HG03442 (cell line): ENCODE measurements around the gene PTCRA.
"Not testable (repeated sequence)": the region's sequence is repeated elsewhere in the genome, so short reads cannot be mapped to it uniquely, and the experiment has no call there.

Experiments
- ATAC-seq: cut with Tn5 transposase; IDR thresholded peaks from one replicate; pipeline ENCODE4 v1.9.1; 2021; ENCODE audit warnings: mild to moderate bottlenecking, moderate library complexity; ENCODE audit not compliant: unreplicated experiment

The PTCRA gene

GRCh38 chr6:42902429-42903263 is 13.2 kb upstream of the PTCRA start:
- not testable (repeated sequence) for ATAC-seq

DNA sequence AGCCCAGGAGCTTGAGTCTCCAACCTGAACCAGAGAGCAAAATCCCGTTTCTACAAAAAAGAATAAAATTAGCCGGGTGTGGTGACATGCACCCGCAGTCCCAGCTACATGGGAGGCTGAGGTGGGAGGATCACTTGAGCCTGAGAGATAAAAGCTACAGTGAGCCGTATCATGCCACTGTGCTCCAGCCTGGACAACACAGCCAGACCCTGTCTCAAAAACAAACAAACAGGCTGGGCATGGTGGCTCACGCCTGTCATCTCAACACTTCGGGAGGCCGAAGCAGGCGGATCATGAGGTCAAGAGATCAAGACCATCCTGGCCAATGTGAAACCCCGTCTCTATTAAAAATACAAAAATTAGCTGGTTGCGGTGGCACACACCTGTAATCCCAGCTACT is 11.4 kb upstream of the PTCRA start:
- ATAC-seq, result no peak

DNA sequence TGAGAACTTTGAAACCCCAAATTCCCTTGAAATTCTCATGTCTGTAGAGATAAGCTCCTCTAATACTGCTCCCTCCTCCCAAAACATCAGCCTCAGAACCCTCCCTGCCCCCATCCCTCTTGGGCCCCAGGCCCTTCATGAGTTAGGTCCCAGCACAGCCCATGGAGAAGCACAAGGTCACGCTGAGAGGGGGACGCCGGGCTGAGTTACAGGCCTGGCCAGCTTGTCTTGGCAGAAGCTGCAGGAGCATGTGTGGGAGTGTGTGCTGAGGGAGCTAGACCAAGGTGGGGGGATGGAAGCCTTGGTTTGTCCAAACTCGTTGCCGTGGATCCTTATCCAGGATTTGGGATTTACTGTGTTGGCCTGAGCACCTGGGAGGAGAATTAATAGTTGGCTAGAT is 8.5 kb upstream of the PTCRA start:
- no peak for ATAC-seq

- ATAC-seq, result no peak
These were observed 6.0 kb upstream of the PTCRA start for GRCh38 chr6:42909835-42910234.

- no peak for ATAC-seq
These were observed 4.5 kb upstream of the PTCRA start for GRCh38 chr6:42911171-42912021.

- no peak for ATAC-seq
These were observed 1.3 kb upstream of the PTCRA start for GRCh38 chr6:42914546-42914945.

GRCh38 chr6:42916288-42916687 is 435 bp downstream of the PTCRA start:
- ATAC-seq, result no peak

DNA sequence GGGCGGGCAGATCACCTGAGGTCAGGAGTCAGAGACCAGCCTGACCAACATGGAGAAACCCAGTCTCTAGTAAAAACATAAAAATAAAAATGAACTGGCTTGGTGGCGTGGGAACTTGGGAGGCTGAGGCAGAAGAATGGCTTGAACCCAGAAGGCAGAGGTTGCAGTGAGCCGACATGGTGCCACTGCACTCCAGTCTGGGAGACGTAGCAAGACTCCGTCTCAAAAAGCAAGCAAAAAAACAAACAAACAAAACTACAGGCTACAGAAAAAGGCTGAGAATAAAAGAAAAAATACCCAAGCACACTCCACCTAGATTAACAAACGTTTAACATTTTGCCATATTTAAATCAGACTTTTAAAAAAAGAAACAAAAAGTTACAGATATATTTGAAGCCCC is 5.9 kb downstream of the PTCRA start:
- ATAC-seq, result no peak

GRCh38 chr6:42923666-42924065 is 7.8 kb downstream of the PTCRA start:
- ATAC-seq, result no peak

GRCh38 chr6:42925248-42925857 is 9.5 kb downstream of the PTCRA start:
- ATAC-seq, result no peak

- ATAC-seq, result peak; percentile 68
These were observed 13.3 kb downstream of the PTCRA start, which contains the start of gene CNPY3 for GRCh38 chr6:42928986-42929820. CNPY3 (plus strand) TSS chr6:42929480; CDS start chr6:42929571, 91 bp downstream.

- ATAC-seq, result peak; percentile 49
These were observed 14.0 kb downstream of the PTCRA start for GRCh38 chr6:42929821-42930360.

DNA sequence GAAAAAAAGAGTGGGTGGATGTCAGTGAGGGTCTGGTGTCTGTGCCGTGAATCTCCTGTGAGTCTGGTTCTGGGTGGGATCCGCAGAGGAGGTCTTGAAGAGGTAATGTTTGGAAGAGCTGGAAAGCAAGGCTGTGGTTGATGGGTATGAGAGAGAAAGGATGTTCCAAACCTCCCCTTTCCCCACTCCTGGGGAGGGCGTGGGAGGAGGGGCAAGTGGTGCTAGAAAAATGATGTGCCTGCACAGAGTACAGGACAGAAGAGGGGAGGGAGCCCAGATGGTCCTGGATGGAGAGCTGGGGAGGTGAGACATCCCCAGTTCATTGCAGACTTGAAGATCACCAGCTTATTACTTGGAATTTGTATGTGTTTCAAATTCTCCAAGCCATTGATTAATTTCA is 16.6 kb downstream of the PTCRA start:
- no peak for ATAC-seq

GRCh38 chr6:42933205-42933604 is 17.4 kb downstream of the PTCRA start:
- ATAC-seq, result no peak

- ATAC-seq, result no peak
These were observed 19.5 kb downstream of the PTCRA start for GRCh38 chr6:42935322-42935721.

- no peak for ATAC-seq
These were observed 20.5 kb downstream of the PTCRA start for GRCh38 chr6:42936398-42936797.

DNA sequence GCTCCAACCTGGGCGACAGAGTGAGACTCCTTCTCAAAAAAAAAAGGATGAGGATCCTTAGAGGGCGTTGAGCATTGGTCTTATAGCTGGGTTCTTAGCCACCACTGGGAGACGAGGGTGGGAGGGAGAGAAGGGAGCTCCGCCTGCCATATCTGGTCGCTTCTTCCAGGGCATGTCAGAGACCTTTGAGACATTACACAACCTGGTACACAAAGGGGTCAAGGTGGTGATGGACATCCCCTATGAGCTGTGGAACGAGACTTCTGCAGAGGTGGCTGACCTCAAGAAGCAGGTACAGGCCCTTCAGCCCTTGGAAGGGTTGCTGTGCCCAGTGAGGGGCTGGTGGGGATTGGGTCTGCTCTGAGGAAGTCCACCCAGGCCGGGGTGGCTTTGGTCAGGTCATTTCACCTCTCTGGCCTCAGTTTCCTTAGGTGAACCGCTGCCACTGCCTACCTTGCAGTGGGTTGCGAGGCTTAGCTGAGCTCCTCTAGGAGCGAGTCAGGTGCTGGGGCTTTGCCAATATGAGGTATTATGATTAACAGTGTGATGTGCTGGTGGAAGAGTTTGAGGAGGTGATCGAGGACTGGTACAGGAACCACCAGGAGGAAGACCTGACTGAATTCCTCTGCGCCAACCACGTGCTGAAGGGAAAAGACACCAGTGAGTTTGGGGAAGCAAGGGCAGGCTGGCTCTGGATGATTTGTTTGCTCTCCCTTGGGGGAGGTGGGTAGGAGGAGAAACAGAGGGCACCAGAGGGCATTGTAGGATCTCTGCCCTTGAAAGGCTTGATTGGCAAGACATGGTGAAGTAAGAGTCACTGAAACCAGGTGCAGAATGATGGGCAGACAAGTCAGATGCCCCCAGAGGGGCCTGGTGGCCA is 21.9 kb downstream of the PTCRA start:
- ATAC-seq, result no peak

GRCh38 chr6:42938428-42938796 is 22.6 kb downstream of the PTCRA start:
- ATAC-seq, result no peak
